Stimulated activated CD4-positive, alpha-beta T cell treated with anti-CD3 and anti-CD28 coated beads, Interleukin-4, amount 100 ng/mL, for 24 hours (primary cell): ENCODE measurements around the gene JCAD.
"Not testable (repeated sequence)": the region's sequence is repeated elsewhere in the genome, so short reads cannot be mapped to it uniquely, and the experiment has no call there.

Experiments used
- DNase-seq: peaks from one replicate; pipeline ENCODE4 v3.0.0-alpha.2; 2020

The JCAD gene

GRCh38 chr10:29979421-29979779 lies 80.0 kb downstream of the JCAD start:
- not testable (repeated sequence) for DNase-seq

GRCh38 chr10:29977171-29977570 lies 82.2 kb downstream of the JCAD start:
- DNase-seq = no peak

- no peak for DNase-seq
These were observed 83.3 kb downstream of the JCAD start for GRCh38 chr10:29976134-29976533.

GRCh38 chr10:29974773-29975172 lies 84.6 kb downstream of the JCAD start:
- DNase-seq = no peak

GRCh38 chr10:29973921-29974320 lies 85.5 kb downstream of the JCAD start:
- no peak for DNase-seq

- DNase-seq = no peak
These were observed 88.8 kb downstream of the JCAD start for GRCh38 chr10:29970576-29970975.

GRCh38 chr10:29970012-29970396 lies 89.4 kb downstream of the JCAD start:
- DNase-seq = no peak

GRCh38 chr10:29969255-29970011 lies 90.0 kb downstream of the JCAD start:
- DNase-seq = no peak

GRCh38 chr10:29968585-29968984 lies 90.8 kb downstream of the JCAD start:
- no peak for DNase-seq

- no peak for DNase-seq
These were observed 93.1 kb downstream of the JCAD start for GRCh38 chr10:29966269-29966668.
